CD8-positive, alpha-beta memory T cell (primary cell): Measurements from ENCODE around the gene NFATC3. TPM values are rescaled to one million over a fixed set of nuclear protein-coding genes. Genes with fewer than 3 reads are reported as not detected.

Experiments used
- CTCF ChIA-PET: fragments of 350-600 bp; sonication (Branson Sonifier 250); formaldehyde crosslinking; loops from one replicate; lab custom pipeline; 2021; ENCODE audit warnings: antibody characterized with exemption; lab: Charles Lee
- POLR2A ChIA-PET: fragments of 350-600 bp; sonication (Branson Sonifier 250); formaldehyde crosslinking; loops from one replicate; lab custom pipeline; 2021; ENCODE audit warnings: antibody characterized with exemption; lab: Charles Lee
- DNase-seq, 5 donors: peaks; one replicate each; pipeline versions ENCODE4 v3.0.0 to v3.0.0-alpha.2; 2020 to 2022; ENCODE audit warnings: mixed read lengths in 1 of 5
- H3K27ac ChIP-seq: one replicate; pipeline ENCODE4 v1.7.0; 2013; ENCODE audit warnings: low read depth, mild to moderate bottlenecking, low read length, moderate library complexity
- H3K27me3 ChIP-seq: 2 replicates; pipeline ENCODE4 v1.7.0; 2013; ENCODE audit warnings: low read length, mild to moderate bottlenecking; ENCODE audit not compliant: insufficient read depth, poor library complexity, severe bottlenecking
- H3K36me3 ChIP-seq: 2 replicates; pipeline ENCODE4 v1.7.0; 2013; ENCODE audit warnings: mild to moderate bottlenecking, low read length, moderate library complexity; ENCODE audit not compliant: insufficient read depth
- H3K4me1 ChIP-seq: 2 replicates; pipeline ENCODE4 v1.7.0; 2013; ENCODE audit warnings: mild to moderate bottlenecking, low read length, moderate library complexity; ENCODE audit not compliant: insufficient read depth
- H3K4me3 ChIP-seq: 2 replicates; pipeline ENCODE4 v1.7.0; 2013; ENCODE audit warnings: mild to moderate bottlenecking, low read length
- H3K9me3 ChIP-seq: 2 replicates; pipeline ENCODE4 v1.7.0; 2013; ENCODE audit warnings: mild to moderate bottlenecking, low read length
- H3K27ac Mint-ChIP-seq, 8 donors: one replicate each; pipeline ENCODE4 v1.8.0; 2020 to 2021; ENCODE audit warnings: mixed read lengths in 8 of 8, mild to moderate bottlenecking in 6 of 8, inconsistent platforms in 3 of 8, moderate library complexity in 3 of 8
- H3K27me3 Mint-ChIP-seq, 2 donors: one replicate each; pipeline ENCODE4 v1.8.0; 2020 to 2021; ENCODE audit warnings: mixed read lengths in 2 of 2, mild to moderate bottlenecking in 1 of 2, moderate library complexity in 1 of 2
- H3K36me3 Mint-ChIP-seq, 3 donors: one replicate each; pipeline ENCODE4 v1.8.0; 2020 to 2021; ENCODE audit warnings: mixed read lengths in 3 of 3, inconsistent platforms in 1 of 3, mild to moderate bottlenecking in 1 of 3
- H3K4me1 Mint-ChIP-seq, 3 donors: one replicate each; pipeline ENCODE4 v1.8.0; 2020 to 2021; ENCODE audit warnings: mixed read lengths in 3 of 3, inconsistent platforms in 1 of 3, mild to moderate bottlenecking in 1 of 3
- H3K4me3 Mint-ChIP-seq, 7 donors: one replicate each; pipeline ENCODE4 v1.8.0; 2020 to 2021; ENCODE audit warnings: mixed read lengths in 7 of 7, mild to moderate bottlenecking in 6 of 7, moderate library complexity in 4 of 7, inconsistent platforms in 2 of 7
- H3K9me3 Mint-ChIP-seq, 5 donors: one replicate each; pipeline ENCODE4 v1.8.0; 2020 to 2022; ENCODE audit warnings: mixed read lengths in 5 of 5, mild to moderate bottlenecking in 3 of 5, moderate library complexity in 2 of 5, inconsistent platforms in 1 of 5
- polyA plus RNA-seq: library from polyadenylated mRNA; unstranded; fragments of 300-500 nt; fragmentation: Illumina TruSeq; gene quantifications from one replicate; pipeline ENCODE4 v1.2.3, GENCODE V29; 2021
- total RNA-seq, 2 experiments: library from RNA; stranded (reverse); gene quantifications; one replicate each; pipeline ENCODE4 v1.2.3, GENCODE V29; 2021

Gene NFATC3
- total and polyA plus RNA-seq, 3 experiments from 2014 or later = 91.1 to 120 (median 95.9) TPM

DNA sequence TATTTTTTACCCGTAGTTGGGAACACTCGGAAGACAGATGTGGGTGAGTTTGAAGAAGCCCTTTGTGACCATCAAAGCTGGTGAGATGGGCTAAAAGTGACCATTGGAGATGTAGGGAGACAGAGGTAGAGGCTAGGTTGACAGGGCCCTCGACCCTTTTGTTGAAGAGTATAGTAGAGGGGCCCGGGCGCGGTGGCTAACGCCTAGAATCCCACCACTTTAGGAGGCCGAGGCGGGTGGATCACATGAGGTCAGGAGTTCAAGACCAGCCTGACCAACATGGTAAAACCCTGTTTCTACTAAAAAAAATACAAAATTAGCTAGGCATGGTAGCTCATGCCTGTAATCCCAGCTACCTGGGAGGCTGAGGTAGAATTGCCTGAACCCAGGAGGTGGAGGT is 16.2 kb upstream of the NFATC3 start:
- Histone ChIP-seq H3K9me3 (no peaks in the 10 kb centered on the region), H3K27me3 (no peaks in the 10 kb centered on the region), H3K27ac (no peak overlapping the region), H3K4me1 (peaks cover 79% of the 10 kb centered on the region), H3K36me3 (no peaks in the 10 kb centered on the region), H3K4me3 (no peak overlapping the region)
- Mint-ChIP-seq H3K27ac (peak overlapping the region in 4 of 8 donors; percentile 29 to 91 (median 45)), H3K4me1 (peaks cover 81 to 89% (median 87%) of the 10 kb centered on the region in 3 donors), H3K27me3 (no peaks in the 10 kb centered on the region), H3K9me3 (no peaks in the 10 kb centered on the region), H3K4me3 (peak overlapping the region in 2 of 7 donors; percentile 26 to 70), H3K36me3 (peaks cover 0 to 18% (median 0%) of the 10 kb centered on the region in 3 donors)
- DNase-seq = no peak
- ChIA-PET POLR2A (interaction anchor here (1.0 to 3.3 kb wide), 3 partner anchors 11 to 507 kb away, joined by 3 to 18 read pairs (median 13); partner anchors contain the start of gene NFATC3), CTCF (interaction anchor here (1.0 to 9.9 kb wide), 5 partner anchors 8 to 164 kb away, joined by 3 to 111 read pairs (median 16); partner anchors contain the start of gene NFATC3)

DNA sequence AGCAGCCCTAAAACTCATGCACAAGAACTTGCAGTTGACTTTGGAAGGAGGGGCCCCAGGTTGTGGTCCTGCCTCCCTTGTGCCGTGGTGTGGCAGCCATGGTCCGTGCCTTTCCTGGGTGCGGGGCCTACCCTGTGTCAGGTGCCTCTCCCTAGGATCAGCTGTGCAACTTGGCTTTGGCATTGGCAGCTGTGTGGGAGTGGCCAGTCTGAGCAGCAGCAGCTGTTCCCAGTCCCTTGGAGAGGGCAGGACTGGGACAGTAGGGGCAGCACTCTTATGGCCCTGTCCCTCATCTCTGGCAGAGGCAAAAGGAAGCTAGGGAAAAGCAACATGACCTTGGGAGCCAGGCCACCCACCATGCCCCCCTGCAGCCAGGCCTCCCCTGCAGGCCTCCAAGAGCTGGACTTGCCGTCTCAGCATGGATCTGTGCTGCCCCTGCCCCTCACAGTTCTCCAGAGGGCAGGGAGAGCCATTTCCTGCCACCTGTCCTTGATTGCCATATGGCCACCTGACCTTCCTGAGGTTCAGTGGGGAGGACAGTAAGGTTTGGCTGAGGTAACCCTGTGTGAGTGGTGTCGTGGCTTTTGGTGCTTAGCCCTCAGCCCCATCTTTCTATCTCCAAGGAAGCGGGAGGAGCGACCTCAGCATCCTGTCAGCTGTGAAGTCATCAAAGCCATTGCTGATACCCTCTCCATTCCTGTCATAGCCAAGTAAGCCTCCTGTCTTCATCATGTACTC is 15.5 kb upstream of the NFATC3 start:
- no peaks in the 10 kb centered on the region for H3K9me3 Mint-ChIP-seq
- DNase-seq = peak in 2 of 5 donors; percentile 48 to 65
- H3K36me3 Mint-ChIP-seq = peaks cover 3 to 24% (median 3%) of the 10 kb centered on the region in 3 donors

DNA sequence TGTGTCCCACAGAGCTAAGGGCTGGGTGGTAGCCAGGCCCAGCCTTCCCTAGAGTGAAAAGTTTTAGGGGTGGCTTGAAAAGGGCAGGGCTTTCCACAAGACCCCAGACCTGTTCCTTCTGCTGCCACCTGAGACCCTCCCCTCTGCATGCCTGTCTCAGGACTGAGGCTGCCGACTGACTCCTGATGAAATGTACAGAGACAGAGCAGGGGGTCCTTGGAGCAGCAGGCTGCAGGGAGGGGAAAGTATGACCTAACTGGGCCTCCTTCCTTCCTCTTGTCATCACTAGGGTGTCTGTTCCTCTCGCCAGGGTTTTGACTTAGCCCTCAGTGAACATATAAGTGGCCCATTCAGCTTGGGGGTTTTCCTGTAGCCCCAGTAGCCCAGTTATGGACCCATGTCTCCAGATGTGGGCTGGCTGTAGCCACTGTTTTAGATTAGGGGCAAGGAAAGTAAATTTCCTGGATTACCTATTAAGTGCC is 14.9 kb upstream of the NFATC3 start:
- CTCF ChIA-PET = interaction anchor here (1.1 to 9.9 kb wide), 8 partner anchors 7 to 167 kb away, joined by 3 to 111 read pairs (median 8); partner anchors contain the start of gene NFATC3
- Mint-ChIP-seq H3K4me3 (peak overlapping the region in 6 of 7 donors; percentile 24 to 77 (median 65)), H3K4me1 (peaks cover 81 to 89% (median 87%) of the 10 kb centered on the region in 3 donors), H3K27ac (peak overlapping the region; percentile 85 to 98 (median 91)), H3K36me3 (peaks cover 3 to 25% (median 4%) of the 10 kb centered on the region in 3 donors), H3K9me3 (no peaks in the 10 kb centered on the region), H3K27me3 (no peaks in the 10 kb centered on the region)
- H3K9me3 ChIP-seq = no peaks in the 10 kb centered on the region
- H3K27me3 ChIP-seq = no peaks in the 10 kb centered on the region
- H3K36me3 ChIP-seq = no peaks in the 10 kb centered on the region
- POLR2A ChIA-PET = interaction anchor here (2.0 to 3.3 kb wide), 2 partner anchors 9 to 15 kb away, joined by 13 to 18 read pairs; partner anchors contain the start of gene NFATC3
- H3K4me1 ChIP-seq = peaks cover 79% of the 10 kb centered on the region
- no peak overlapping the region for H3K27ac ChIP-seq
- H3K4me3 ChIP-seq = peak overlapping the region; percentile 6
- DNase-seq = no peak

More for the DNA sequence above, 15.5 kb upstream of the NFATC3 start:
- Histone ChIP-seq H3K36me3 (no peaks in the 10 kb centered on the region), H3K27ac (no peak overlapping the region), H3K9me3 (no peaks in the 10 kb centered on the region), H3K4me3 (peak overlapping the region; percentile 6), H3K4me1 (peaks cover 79% of the 10 kb centered on the region), H3K27me3 (no peaks in the 10 kb centered on the region)
- CTCF ChIA-PET = interaction anchor here (0.7 to 9.9 kb wide), 7 partner anchors 8 to 167 kb away, joined by 3 to 111 read pairs (median 3); partner anchors contain the start of gene NFATC3
- H3K27ac Mint-ChIP-seq = peak overlapping the region; percentile 85 to 98 (median 91)
- peaks cover 81 to 89% (median 87%) of the 10 kb centered on the region in 3 donors for H3K4me1 Mint-ChIP-seq
- H3K4me3 Mint-ChIP-seq = peak overlapping the region in 6 of 7 donors; percentile 24 to 77 (median 65)
- POLR2A ChIA-PET = interaction anchor here (1.0 to 3.3 kb wide), 3 partner anchors 10 to 508 kb away, joined by 3 to 18 read pairs (median 13); partner anchors contain the start of gene NFATC3
- H3K27me3 Mint-ChIP-seq = no peaks in the 10 kb centered on the region

DNA sequence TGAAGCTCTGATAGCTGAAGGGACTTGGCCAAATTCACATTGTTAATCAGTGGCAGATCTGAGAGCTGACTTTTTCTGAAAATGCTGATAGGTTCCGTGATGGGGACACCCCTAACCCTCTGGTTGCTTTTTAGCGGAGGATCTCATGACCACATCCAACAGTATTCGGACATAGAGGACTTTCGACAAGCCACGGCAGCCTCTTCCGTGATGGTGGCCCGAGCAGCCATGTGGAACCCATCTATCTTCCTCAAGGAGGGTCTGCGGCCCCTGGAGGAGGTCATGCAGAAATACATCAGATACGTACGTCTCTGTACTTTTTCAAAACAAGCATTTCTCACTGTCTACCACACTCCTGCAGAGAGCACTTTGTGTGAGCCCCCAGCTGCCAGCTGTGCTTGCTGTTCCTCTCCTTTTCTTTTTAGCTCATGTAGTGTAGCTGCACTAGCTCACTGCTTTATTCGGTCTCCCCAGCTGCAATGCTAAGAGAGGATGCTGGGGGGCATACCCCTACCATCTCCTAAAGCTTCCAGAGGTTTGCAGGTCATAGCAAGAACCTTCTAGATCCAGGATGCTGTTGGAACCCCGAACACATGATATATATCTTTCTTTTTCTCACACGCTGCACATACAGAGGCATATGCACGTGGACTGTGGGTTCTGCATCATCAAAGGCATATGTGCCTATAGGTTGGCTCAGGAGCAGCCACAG is 14.2 kb upstream of the NFATC3 start:
- DNase-seq = no peak
- Mint-ChIP-seq H3K9me3 (no peaks in the 10 kb centered on the region), H3K4me3 (peak overlapping the region; percentile 14 to 85 (median 69)), H3K4me1 (peaks cover 81 to 89% (median 87%) of the 10 kb centered on the region in 3 donors), H3K27ac (peak overlapping the region; percentile 85 to 98 (median 91)), H3K27me3 (no peaks in the 10 kb centered on the region), H3K36me3 (peaks cover 3 to 27% (median 4%) of the 10 kb centered on the region in 3 donors)
- POLR2A ChIA-PET = interaction anchor here (0.6 to 3.3 kb wide), 5 partner anchors 9 to 1177 kb away, joined by 3 to 18 read pairs (median 4); partner anchors contain the start of gene NFATC3
- Histone ChIP-seq H3K4me1 (peaks cover 79% of the 10 kb centered on the region), H3K27ac (no peak overlapping the region), H3K9me3 (no peaks in the 10 kb centered on the region), H3K4me3 (no peak overlapping the region), H3K36me3 (no peaks in the 10 kb centered on the region), H3K27me3 (no peaks in the 10 kb centered on the region)
- CTCF ChIA-PET = interaction anchor here (0.9 to 9.9 kb wide), 10 partner anchors 6 to 189 kb away, joined by 3 to 111 read pairs (median 6); partner anchors contain the start of gene NFATC3

DNA sequence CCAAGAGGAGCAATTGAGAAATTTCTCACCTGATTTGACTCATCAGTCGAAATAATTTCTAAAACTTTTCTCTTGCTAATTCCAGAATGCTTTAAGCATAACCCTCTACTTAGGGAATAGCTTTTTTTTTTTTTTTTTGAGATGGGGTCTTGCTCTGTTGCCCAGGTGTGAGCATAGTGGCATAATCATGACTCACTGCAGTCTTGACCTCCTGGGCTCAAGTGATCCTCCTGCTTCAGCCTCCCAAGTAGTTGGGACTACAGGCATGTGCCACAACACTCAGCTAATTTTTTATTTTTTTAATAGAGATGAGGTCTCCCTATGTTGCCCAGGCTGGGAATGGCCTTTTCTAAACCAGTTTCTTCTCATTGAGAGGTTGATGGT is 13.7 kb upstream of the NFATC3 start:
- Histone ChIP-seq H3K36me3 (no peaks in the 10 kb centered on the region), H3K4me3 (no peak overlapping the region), H3K4me1 (peaks cover 78% of the 10 kb centered on the region), H3K9me3 (no peaks in the 10 kb centered on the region), H3K27ac (no peak overlapping the region), H3K27me3 (no peaks in the 10 kb centered on the region)
- Mint-ChIP-seq H3K27ac (peak overlapping the region; percentile 79 to 98 (median 90)), H3K27me3 (no peaks in the 10 kb centered on the region), H3K4me1 (peaks cover 81 to 89% (median 87%) of the 10 kb centered on the region in 3 donors), H3K9me3 (no peaks in the 10 kb centered on the region), H3K4me3 (peak overlapping the region; percentile 14 to 85 (median 69)), H3K36me3 (peaks cover 3 to 27% (median 4%) of the 10 kb centered on the region in 3 donors)
- ChIA-PET POLR2A (interaction anchor here (0.5 to 3.3 kb wide), 6 partner anchors 8 to 1177 kb away, joined by 3 to 18 read pairs (median 5); partner anchors contain the start of gene NFATC3), CTCF (interaction anchor here (0.7 to 9.3 kb wide), 9 partner anchors 13 to 257 kb away, joined by 3 to 111 read pairs (median 5); partner anchors contain the start of gene NFATC3)
- no peak for DNase-seq

DNA sequence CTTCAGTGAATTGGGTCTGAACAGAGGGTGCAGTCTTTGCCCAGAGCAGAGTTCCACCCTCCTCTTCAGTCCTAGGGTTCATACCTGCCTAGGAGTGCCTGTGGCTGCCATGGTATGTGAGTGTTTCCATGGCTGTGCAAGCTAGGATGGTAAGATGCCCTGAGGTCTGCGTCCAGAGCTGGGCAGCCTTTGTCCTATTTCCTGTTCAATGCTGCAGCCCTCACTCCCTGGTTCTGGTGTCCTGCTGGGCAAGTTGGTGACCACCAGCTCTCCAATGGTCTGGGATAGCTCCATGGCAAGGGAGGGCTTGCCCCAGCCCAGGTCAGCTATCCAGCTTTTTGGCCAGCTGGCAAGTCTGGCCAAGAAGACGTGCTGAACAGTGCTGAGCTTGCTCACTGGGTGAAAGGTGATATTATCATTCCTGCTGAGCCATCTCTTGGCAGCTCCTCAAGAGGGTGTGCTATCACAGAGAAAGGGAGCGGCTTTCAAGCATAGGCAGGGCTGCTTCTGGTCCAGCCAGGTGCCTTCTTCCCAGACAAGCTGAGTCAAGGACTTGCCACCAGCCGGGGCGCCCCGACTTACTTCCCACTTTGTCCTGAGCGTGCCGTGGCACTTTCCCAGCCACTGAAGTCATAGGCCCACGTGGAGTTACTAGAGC is 13.0 kb upstream of the NFATC3 start:
- H3K9me3 ChIP-seq = no peaks in the 10 kb centered on the region
- ChIA-PET CTCF (interaction anchor here (0.7 to 9.3 kb wide), 6 partner anchors 13 to 257 kb away, joined by 3 to 111 read pairs (median 8); partner anchors contain the start of gene NFATC3), POLR2A (interaction anchor here (0.5 to 3.3 kb wide), 4 partner anchors 8 to 64 kb away, joined by 3 to 18 read pairs (median 7); partner anchors contain the start of gene NFATC3)
- Mint-ChIP-seq H3K9me3 (no peaks in the 10 kb centered on the region), H3K36me3 (peaks cover 3 to 29% (median 4%) of the 10 kb centered on the region in 3 donors), H3K4me3 (peak overlapping the region in 3 of 7 donors; percentile 35 to 85 (median 62)), H3K27ac (peak overlapping the region in 4 of 8 donors; percentile 7 to 92 (median 70)), H3K27me3 (no peaks in the 10 kb centered on the region), H3K4me1 (peaks cover 83 to 89% (median 87%) of the 10 kb centered on the region in 3 donors)
- H3K27ac ChIP-seq = no peak overlapping the region
- peaks cover 76% of the 10 kb centered on the region for H3K4me1 ChIP-seq
- DNase-seq = no peak
- H3K27me3 ChIP-seq = no peaks in the 10 kb centered on the region
- no peaks in the 10 kb centered on the region for H3K36me3 ChIP-seq
- H3K4me3 ChIP-seq = peak overlapping the region; percentile 7
